ENCODE data around the gene SRGAP3. TPM values are rescaled to one million over a fixed set of nuclear protein-coding genes. Genes with fewer than 3 reads are reported as not detected.
"Not testable (repeated sequence)": the region's sequence is repeated elsewhere in the genome, so short reads cannot be mapped to it uniquely, and the experiment has no call there.

Gene SRGAP3
- total and polyA plus RNA-seq, 2 experiments from 2014 or later: 6.0 to 15.7 TPM

DNA sequence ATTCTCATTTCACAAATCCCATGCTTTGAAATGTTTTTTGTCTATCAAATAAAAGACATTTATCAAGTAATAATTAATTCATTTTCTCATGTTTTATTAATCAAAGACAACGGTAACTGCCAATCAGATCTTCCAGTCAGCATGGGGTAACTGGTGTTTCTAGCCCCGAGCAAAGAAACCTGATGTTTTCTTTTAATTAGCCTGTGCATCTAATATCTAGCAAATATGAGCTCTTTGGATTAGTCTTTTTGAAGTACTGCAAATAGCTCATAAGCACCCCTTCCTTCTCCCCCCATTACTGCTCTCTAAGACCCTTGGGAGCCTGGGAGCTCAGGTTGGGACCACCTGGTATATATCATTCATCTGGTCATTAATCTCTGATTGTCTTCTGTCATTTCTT is 43.1 kb upstream of the SRGAP3 start:
- Histone ChIP-seq H3K9me3 (ENCODE audit: low read depth) (no peaks in the 10 kb centered on the region), H3K27ac (no peak overlapping the region), H3K27me3 (peaks cover 14% of the 10 kb centered on the region), H3K4me1 (ENCODE audit: low read depth) (no peaks in the 10 kb centered on the region), H3K36me3 (no peaks in the 10 kb centered on the region), H3K4me3 (no peak overlapping the region)
- TF ChIP-seq, protein P1, sequence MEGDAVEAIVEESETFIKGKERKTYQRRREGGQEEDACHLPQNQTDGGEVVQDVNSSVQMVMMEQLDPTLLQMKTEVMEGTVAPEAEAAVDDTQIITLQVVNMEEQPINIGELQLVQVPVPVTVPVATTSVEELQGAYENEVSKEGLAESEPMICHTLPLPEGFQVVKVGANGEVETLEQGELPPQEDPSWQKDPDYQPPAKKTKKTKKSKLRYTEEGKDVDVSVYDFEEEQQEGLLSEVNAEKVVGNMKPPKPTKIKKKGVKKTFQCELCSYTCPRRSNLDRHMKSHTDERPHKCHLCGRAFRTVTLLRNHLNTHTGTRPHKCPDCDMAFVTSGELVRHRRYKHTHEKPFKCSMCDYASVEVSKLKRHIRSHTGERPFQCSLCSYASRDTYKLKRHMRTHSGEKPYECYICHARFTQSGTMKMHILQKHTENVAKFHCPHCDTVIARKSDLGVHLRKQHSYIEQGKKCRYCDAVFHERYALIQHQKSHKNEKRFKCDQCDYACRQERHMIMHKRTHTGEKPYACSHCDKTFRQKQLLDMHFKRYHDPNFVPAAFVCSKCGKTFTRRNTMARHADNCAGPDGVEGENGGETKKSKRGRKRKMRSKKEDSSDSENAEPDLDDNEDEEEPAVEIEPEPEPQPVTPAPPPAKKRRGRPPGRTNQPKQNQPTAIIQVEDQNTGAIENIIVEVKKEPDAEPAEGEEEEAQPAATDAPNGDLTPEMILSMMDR (IDR thresholded peaks at IDR 0.05; ENCODE audit: low read depth, low read length): no peak
- no peak for DNase-seq (ENCODE audit: low read depth in 1 of 2, low spot score in 1 of 2)

DNA sequence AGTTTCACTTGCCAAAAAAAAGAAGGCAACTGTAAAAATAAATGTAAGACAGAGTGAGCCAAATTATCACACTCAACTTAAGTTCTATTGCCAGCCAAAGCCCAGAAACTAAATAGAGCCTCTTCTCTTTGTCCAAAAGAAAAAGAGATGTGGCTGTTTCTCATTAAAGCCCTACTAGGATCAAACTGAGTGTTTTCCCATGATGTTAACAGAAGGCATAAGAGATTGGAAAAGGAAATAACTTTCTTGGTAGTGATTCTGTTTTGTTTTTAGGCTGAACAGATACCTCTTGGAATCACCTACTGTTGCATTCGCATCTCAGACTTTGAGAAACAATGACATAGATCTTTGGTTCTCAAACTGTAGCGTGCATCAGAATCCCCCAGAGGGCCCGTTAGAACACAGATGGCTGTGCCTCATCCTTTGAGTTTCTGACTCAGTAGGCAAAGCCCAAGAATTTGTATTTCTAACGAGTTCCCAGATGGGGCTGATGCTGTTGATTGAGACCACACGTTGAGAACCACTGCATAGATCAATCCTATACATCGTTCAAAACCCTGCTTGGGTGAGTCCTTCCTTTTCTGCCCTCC is 42.5 kb upstream of the SRGAP3 start:
- Histone ChIP-seq H3K36me3 (no peaks in the 10 kb centered on the region), H3K4me1 (ENCODE audit: low read depth) (no peaks in the 10 kb centered on the region), H3K4me3 (no peak overlapping the region), H3K27me3 (peaks cover 14% of the 10 kb centered on the region), H3K9me3 (ENCODE audit: low read depth) (no peaks in the 10 kb centered on the region), H3K27ac (no peak overlapping the region)
- TF ChIP-seq, protein P1 (IDR thresholded peaks at IDR 0.05; ENCODE audit: low read depth, low read length): no peak
- DNase-seq (ENCODE audit: low read depth in 1 of 2, low spot score in 1 of 2): no peak

DNA sequence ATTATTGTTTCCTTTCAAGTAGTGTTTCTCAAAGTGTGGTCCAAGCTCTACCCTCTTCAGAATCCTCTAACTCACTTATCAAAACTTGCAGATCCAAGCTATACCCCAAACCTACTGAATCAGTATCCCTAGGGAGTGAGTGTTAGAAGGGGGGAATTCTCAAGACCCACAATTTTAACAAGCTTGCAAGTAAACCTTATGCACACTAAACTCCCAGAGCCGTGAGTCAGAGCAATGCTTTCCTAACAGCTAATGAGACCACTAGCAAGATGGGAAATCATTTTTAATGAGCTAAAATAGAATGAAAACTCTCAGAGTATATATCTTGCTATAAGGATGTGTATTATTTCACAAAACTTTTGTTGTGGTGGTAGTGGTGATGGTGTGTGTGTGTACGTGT is 41.1 kb upstream of the SRGAP3 start:
- Histone ChIP-seq H3K4me3 (no peak overlapping the region), H3K9me3 (ENCODE audit: low read depth) (no peaks in the 10 kb centered on the region), H3K27me3 (peaks cover 6% of the 10 kb centered on the region), H3K27ac (no peak overlapping the region), H3K36me3 (no peaks in the 10 kb centered on the region), H3K4me1 (ENCODE audit: low read depth) (no peaks in the 10 kb centered on the region)
- DNase-seq (ENCODE audit: low read depth in 1 of 2, low spot score in 1 of 2): no peak
- TF ChIP-seq, protein P1 (IDR thresholded peaks at IDR 0.05; ENCODE audit: low read depth, low read length): no peak

DNA sequence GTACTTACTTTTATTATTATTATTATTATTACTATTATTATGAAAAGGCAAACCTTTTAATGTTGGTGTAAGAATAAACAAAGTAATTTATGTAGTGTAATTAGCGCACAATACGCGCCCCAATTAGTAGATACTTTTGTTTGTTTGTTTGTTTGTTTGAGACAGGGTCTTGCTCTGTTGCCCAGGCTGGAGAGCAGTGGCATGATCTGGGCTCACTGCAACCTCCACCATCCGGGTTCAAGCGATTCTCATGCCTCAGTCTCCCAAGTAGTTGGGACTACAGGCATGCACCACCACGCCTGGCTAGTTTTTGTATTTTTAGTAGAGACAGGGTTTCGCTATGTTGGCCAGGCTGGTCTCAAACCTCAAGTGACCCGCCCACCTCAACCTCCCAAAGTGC is 32.1 kb upstream of the SRGAP3 start:
- not testable (repeated sequence) for DNase-seq (ENCODE audit: low read depth in 1 of 2, low spot score in 1 of 2); H3K36me3 ChIP-seq; H3K27me3 ChIP-seq; H3K9me3 ChIP-seq (ENCODE audit: low read depth); H3K4me1 ChIP-seq (ENCODE audit: low read depth); H3K4me3 ChIP-seq; H3K27ac ChIP-seq

DNA sequence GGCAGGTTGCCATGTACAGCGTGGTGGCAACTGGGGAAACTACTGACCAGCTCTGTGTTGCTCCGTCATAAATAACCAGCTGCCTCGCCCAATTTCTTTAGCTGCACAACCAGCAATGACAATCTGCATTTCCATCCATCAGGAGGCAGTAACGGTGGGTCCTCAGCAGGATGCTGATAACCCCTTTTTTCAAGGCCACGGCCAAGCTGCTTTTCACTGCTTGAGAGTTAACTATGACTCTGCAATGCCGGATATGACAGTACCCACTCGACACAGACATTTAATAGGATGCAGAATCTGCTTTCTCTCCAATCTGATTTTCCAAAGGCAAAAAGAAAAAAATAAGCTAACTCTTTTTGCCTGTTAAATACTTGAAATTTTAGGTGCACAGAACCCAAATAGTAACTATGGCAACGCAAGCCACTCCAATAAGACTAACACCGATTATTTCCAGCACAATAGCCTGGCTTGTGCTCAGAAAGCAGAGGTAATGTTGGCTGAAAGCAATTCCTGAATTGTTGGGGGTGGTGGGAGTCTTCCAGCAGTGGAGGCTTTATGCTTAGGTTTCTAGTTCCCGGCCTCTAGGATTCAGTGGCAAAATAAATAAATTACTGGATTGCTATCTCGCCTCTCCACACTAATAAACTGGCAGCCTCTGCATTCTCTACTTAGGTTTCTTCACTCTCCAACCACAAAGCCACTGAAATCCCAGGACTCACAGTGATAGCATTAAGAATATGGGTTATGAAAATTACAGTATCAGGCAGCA is 31.2 kb upstream of the SRGAP3 start:
- Histone ChIP-seq H3K4me3 (no peak overlapping the region), H3K36me3 (no peaks in the 10 kb centered on the region), H3K27me3 (no peaks in the 10 kb centered on the region), H3K4me1 (ENCODE audit: low read depth) (no peaks in the 10 kb centered on the region), H3K27ac (no peak overlapping the region), H3K9me3 (ENCODE audit: low read depth) (no peaks in the 10 kb centered on the region)
- peak in 1 of 2 donors; percentile 49 for DNase-seq (ENCODE audit: low read depth in 1 of 2, low spot score in 1 of 2)
- TF ChIP-seq, protein P1 (IDR thresholded peaks at IDR 0.05; ENCODE audit: low read depth, low read length): no peak

DNA sequence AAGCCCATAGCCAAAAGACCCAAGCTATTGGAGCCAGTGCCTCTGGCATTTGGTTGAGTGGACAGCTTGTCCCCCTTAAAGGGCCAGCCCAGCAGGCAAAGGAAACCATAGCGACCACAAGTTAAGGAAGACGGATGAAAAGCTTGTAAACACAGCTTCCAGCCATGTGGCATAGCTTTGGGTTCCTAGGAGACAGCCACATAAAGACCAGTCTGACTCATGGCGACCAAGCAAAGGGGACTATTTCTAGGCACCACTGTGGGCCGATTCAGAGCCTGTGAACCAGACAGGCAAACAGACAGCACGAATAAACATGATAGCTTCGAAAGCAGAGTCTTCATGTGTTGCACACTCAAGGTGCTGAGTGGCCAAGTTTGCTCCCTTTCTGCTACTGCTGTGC is 30.5 kb upstream of the SRGAP3 start:
- TF ChIP-seq, protein P1 (IDR thresholded peaks at IDR 0.05; ENCODE audit: low read depth, low read length): no peak

More for the DNA sequence above, 30.5 kb upstream of the SRGAP3 start:
- no peaks in the 10 kb centered on the region for H3K27me3 ChIP-seq
- H3K36me3 ChIP-seq: no peaks in the 10 kb centered on the region
- H3K9me3 ChIP-seq (ENCODE audit: low read depth): no peaks in the 10 kb centered on the region
- H3K27ac ChIP-seq: no peak overlapping the region
- H3K4me3 ChIP-seq: no peak overlapping the region
- no peaks in the 10 kb centered on the region for H3K4me1 ChIP-seq (ENCODE audit: low read depth)
- no peak for DNase-seq (ENCODE audit: low read depth in 1 of 2, low spot score in 1 of 2)
